NCI-H82 treated with DMSO at 0.1 percent for 48 hours (cell line): ENCODE measurements around the gene APC2.

ENCODE experiments used
- DNase-seq: peaks from one replicate; lab custom pipeline; 2025; ENCODE audit not compliant: unreplicated experiment; lab: John Stamatoyannopoulos, UW

Gene APC2, protein sequence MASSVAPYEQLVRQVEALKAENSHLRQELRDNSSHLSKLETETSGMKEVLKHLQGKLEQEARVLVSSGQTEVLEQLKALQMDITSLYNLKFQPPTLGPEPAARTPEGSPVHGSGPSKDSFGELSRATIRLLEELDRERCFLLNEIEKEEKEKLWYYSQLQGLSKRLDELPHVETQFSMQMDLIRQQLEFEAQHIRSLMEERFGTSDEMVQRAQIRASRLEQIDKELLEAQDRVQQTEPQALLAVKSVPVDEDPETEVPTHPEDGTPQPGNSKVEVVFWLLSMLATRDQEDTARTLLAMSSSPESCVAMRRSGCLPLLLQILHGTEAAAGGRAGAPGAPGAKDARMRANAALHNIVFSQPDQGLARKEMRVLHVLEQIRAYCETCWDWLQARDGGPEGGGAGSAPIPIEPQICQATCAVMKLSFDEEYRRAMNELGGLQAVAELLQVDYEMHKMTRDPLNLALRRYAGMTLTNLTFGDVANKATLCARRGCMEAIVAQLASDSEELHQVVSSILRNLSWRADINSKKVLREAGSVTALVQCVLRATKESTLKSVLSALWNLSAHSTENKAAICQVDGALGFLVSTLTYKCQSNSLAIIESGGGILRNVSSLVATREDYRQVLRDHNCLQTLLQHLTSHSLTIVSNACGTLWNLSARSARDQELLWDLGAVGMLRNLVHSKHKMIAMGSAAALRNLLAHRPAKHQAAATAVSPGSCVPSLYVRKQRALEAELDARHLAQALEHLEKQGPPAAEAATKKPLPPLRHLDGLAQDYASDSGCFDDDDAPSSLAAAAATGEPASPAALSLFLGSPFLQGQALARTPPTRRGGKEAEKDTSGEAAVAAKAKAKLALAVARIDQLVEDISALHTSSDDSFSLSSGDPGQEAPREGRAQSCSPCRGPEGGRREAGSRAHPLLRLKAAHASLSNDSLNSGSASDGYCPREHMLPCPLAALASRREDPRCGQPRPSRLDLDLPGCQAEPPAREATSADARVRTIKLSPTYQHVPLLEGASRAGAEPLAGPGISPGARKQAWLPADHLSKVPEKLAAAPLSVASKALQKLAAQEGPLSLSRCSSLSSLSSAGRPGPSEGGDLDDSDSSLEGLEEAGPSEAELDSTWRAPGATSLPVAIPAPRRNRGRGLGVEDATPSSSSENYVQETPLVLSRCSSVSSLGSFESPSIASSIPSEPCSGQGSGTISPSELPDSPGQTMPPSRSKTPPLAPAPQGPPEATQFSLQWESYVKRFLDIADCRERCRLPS (N-terminal part only)

DNA sequence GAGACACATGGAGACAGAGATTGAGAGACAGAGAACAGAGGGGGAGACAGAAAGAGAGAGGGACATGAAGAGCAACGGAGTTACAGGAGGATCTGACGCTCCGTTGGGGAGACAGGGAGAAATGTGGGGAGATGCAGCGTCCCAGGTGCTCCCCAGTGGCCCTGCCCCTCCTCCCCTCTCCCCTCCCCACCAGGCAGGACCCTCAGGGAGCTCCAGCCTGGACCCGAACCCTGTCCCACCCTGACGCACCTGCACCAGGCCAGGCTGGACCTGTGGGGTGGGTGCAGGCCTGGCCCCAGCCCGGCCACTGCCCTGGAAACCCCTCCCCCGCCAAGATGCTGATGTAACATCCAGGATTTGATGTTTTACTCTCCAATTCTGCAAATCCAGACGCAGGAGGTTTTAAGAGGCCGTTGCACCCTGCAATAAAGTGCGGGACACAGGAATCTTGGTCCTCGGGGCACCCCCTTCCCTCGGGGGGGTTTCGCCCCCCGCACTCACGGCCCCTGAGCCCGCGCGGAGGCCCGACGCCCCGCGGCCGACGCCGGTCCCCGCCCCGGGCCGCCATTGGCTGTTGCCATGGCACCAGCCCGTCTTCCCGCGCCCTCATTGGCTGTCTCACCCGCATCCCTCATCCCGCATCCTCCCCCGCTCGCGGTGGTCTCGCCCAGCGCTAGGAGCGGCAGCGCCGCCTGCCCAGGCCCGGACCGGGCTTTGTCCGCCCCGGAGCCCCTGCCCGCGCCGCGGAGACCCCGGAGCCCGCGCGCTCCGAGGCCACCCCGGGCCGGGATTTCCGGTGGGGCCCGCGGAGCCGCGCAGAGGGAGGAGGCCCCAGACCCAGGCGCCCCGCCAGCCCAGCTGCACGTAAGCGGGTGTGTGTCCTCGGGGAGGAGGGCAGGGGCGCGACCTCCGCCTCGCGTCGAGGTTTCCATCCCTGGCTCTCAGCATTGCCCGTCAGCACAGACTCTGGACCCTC lies at the start of gene APC2:
Gene APC2 (plus strand): TSS at position 655 of the 976 bp plus-strand sequence. CDS start 2,881 bp downstream, outside the sequence.
- DNase-seq, result peak; percentile 10

DNA sequence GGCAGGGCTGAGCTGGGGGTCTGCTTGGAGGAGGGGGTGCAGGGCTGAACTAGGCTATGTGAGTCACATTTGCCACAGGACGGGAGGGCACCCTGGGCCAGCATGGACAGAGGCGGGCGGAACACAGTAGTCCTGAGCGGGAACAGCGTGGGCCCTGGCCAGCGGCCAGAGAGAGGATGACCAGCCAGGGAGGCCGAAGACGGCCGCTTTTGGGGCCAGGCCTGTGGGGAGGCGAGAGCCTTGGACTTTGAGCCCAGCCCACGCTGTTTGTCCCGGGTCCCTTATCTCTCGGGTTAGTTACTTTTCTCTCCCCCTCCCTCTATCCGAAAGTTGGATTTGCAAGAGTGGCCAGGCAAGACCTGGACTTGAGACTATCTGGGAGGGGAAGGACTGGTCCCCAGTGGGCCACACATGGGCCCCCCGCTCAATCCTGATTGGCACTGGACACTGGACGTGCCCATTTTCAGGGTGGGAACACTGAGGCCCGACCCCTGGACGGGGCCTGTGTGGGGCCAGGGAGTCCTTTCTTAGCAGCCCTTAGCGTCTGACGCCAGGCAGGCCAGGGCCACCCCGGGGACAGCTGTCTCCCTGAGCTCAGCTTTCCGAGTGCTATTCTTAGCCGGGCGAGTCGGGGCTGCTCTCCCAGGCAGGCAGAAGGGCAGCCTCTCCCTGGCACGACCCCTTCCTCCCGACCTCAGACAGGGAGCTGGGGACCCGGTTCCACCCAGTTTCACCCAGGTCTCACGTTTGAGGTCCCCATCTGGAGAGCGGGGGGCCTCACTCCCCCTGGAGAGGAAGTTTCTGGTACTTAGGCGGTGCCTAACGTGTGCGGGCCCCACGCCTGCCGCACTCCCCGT lies 49.4 kb upstream of the APC2 start:
- no peak for DNase-seq

DNA sequence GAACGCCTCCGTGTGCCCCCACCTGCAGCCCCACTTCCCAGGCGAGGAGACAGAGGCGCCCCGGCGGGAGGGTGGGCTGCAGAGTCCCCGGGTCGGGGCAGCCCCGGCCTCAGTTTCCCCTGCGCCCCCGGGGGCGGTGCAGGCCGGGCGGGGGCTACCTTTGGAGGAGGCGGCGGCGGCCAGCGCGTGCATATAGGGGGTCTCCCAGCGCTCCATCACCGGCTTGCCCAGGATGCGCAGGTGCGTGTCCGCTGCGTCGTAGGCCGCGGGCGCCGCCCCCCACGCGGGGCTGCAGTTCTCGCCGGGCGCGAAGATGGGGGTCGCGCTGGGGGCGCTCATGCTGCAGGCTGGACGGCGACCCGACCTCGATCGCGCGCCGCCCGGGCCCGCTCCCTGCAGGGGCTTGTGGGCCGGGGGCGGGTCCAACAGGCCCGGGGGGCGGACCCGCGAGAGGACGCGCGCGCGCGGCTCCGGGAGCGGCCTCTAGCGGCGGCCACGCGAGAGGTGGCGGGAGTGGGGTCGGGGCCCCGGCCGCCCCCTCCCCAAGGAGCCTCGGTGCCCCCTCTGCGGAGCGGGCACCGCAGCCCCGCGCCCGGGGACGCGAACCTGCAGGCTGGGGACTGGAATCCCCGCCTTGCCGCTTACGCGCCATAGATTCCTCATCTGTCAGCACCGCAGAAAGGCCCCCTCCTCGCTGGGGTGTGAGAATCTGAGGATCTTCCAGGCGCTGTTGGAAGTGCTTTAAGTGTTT lies 48.6 kb upstream of the APC2 start, which contains the start of gene GAMT:
Gene GAMT (minus strand): TSS at position 405 of the 751 bp plus-strand sequence. CDS start 66 bp downstream, at position 339.
- no peak for DNase-seq

DNA sequence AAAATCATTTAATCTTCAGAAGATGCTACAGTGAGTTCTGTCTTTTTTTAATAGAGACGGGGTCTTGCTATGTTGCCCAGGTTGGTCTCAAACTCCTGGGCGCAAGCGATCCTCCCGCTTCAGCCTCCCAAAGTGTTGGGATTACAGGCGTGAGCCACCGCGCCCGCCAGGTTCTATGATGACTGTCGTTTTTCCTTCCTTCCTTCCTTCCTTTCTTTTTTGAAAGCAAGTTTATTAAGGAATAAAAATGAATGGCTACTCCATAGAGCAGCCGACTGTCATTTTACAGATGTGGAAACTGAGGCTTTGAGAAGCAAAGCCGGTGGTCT lies 48.1 kb upstream of the APC2 start:
- DNase-seq, result no peak

DNA sequence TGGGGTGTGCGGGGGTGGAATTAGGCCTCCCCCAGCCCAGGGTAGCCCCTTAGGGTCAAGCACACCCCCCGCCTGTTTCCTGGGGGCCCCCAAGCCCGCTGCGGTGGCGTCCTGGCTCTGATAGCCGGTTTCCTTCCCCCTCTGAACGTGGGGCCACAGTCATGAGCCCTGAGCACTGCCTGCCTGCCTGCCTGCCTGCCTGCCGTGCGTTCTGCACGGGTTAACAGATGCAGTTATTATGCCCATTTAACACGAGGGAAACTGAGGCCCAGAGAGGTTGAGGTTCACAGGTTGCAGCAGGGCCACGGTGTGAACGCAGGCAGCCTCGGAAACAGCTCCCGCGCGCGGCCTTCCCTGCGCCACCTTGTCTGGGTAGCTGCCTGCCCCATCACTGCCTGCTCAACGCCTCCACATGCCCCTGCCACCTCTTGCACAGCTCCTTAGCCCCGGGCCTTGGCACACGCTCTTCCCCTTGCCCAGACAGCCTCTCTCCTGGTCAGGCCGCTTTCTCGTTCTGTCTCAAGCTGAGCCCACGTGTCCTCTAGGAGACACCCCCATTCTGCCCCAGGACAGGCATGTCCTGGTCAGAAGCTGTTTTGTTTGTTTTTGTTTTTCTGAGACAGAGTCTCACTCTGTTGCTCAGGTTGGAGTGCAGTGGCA lies 47.4 kb upstream of the APC2 start:
- no peak for DNase-seq

DNA sequence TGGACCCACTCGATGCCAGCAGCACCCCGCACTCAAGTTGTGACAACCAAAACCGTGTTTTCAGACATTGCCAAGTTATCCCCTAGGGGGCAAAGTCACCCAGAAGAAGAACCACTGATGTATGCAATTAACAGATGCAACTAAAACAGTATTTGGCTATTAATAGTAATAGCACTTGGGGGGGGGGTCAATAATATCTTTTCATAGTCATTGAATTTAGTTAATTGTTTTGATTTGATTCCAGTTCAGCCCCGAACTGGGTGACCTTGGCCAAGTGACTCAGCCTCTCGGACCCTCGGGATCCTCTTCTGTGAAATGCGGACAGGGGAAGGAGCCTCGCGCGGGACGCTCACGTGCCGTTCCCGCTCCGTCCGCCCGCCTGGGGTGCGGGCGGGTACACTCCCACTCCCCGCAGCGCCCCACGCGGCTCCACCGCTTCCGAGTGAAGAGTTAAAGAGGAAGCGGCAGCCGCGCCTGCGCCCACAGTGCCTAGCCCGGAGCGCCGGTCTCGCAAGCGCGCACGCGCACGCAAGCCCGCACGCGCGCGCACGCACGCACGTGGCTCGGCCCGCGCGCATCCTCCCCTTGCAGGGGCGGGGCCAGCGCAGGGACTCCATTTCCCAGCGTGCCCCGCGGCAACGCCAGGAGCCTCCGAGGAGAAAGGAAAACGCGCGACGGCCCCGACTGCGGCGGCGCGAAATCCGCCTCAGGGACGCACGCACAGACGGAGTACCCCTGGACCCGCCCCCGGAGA lies 43.0 kb upstream of the APC2 start:
- DNase-seq, result peak; percentile 65

DNA sequence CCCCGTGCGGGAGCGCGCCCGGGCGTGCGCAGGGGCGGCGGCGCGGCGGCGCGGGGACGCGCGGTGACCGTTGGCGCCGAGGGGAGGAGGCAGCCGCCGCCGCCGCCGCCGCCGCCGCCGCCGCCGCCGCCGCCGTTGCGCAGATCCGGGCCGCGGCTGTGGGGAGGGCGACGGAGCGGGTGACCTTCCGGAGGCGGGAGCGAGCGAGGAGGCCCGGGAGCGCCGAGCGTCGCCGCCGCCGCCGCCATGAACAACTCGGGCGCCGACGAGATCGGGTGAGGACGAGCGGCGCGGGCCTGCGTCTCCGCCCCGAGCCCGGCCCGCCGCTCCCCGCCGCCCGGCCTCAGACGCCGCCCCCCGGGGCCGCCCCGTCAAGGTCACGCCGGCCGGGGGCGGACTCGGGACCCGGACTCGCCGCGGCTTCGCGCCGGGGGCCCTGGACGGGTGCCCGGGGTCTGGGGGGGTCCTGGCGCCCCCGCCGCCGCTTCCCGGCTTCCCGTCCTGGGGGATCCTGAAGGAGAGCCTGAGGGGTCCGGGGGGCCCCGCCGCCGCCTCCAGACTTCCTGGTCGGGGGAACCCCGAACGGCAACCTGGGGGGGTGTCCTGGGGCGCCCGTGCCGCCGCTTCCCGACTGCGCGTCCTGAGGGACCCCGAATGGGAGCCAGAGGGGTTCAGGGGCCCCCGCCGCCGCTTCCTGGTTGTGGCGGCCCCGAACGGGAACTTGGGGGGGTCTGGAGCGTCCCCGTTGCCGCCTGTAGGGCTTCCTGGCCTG lies 42.2 kb upstream of the APC2 start, which contains the start of gene DAZAP1:
Gene DAZAP1 (plus strand): TSS at position 59 of the 772 bp plus-strand sequence. CDS start 188 bp downstream, at position 247.
- DNase-seq, result no peak

DNA sequence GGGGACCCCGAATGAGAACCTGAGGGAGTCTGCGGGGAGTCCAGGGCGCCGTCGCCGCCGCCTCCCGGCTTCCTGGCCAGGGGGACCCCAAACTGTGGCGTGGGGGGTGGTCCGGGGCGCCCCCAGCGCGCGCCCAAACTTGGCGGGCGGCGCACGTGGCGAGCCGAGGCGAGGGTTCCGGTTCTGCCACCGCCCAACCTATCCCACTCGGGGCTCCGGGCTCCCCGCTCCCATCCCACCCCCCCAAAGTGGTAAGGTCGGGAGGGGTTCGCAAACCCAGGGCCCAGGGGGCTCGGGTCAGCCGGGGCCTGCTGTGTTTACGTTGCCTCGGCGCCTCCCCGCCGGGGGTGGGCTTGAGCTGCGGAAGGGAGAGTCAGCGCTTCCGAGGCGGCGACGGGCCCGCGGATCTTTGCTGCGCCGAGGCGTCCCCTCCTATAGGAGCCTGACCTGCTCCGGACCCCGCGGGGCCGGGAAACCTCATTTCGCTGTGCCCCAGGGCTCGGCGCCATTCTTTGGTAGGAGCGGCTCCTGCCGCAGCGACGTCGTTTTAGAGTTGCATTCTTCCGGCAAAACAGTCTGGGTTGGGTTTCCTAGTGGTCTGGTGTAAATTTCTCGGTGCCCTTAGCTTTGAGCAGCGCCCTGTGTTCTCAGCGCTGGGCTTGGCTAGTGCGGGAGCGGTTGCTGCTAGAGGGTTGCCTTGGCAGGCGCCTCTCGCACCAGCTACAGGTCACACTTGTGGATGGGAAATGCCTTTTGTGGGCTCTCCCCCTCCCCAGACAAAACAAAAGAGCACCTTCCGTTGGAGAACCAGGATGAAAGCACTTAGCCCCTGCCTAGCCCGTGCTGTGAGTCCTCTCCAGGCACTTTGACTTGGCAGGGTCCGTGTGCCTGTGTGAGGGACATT lies 41.4 kb upstream of the APC2 start:
- no peak for DNase-seq

DNA sequence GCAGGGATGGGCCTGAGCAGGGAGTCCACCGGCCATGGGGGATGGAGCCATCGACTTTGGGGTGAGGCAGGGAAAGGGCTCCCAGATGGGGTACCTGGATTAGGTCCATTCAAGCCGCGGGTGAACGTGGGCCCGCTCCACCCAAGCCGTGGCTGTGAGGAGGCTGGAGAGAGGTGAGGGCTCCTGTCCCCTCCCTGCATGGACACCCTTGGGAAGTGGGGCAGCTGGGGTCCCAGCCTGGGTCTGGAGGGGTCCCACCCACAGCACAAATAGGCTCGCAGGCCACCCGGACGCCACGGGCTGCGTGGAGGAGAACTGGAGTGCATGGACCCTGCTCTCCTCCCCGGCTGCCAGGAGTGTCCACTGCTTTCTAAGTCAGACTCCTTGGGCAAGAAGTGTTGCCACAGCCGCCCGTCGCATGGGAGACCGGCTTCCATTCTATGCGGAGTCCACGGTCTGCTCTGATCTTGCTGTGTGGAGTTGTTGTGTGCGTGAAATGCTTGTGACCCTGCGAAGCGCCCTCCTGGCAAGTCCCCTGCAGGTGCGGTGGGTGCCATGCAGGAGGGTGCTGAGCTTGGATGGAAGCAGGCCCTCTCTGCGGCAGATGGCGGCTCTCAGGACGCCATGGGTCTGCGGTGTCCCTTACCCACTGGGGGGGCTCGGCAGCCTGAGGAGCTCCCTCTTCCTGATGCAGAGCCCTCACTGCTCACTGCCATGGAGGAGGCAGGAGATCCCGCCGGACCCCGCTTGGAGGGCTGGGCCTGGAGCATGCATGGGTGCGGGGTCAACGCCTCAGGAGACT lies 40.5 kb upstream of the APC2 start:
- no peak for DNase-seq

DNA sequence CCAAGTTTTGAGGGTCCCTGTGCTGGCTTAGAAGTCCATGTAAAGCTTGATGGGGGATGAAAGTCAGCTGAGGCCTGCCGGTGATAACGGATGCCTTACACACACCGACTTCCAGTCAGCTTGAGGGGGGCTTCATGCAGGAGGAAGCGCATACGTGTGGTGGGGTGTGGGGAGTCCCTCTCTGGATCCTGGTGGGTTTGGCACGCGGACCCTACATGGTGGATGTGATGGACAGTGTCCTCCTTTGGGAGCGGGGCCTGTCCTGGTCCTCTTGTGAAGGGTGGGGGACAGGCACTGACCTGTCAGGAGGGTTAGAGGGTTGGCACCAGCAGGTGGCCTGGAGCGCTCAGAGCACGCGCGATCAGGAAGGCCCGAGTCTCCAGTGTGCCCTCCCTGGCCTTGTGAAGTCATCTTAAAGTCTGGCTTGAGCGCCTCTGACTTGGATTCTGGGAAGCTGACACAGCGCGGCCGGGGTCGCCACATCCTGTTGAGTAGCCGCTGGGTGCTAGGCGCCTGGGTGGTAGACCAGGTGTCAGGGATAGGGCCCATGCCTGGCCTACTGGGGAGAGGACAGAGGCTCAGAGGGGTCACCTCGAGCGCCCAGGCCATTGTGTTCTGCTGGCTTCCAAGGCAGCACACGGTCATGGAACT lies 39.7 kb upstream of the APC2 start:
- no peak for DNase-seq

DNA sequence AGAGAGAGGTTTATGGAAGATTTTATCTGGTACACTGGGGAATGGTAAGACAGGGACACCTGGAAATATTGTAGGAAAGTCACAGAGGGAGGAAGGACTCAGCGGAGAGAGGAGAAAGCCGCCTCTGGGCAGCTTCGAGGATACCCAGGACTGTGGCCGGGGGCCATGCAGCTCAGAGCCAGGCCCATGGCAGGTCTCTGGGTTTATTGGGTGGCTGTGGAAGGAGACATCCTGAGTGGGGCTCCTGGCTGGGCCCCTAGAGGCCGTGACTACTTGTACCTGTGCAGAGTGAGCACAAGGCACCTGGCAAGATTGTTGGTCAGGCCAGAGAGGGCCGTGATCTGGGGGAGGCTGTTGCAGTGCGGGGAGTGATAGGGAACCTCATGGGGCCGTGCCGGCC lies 39.1 kb upstream of the APC2 start:
- no peak for DNase-seq

DNA sequence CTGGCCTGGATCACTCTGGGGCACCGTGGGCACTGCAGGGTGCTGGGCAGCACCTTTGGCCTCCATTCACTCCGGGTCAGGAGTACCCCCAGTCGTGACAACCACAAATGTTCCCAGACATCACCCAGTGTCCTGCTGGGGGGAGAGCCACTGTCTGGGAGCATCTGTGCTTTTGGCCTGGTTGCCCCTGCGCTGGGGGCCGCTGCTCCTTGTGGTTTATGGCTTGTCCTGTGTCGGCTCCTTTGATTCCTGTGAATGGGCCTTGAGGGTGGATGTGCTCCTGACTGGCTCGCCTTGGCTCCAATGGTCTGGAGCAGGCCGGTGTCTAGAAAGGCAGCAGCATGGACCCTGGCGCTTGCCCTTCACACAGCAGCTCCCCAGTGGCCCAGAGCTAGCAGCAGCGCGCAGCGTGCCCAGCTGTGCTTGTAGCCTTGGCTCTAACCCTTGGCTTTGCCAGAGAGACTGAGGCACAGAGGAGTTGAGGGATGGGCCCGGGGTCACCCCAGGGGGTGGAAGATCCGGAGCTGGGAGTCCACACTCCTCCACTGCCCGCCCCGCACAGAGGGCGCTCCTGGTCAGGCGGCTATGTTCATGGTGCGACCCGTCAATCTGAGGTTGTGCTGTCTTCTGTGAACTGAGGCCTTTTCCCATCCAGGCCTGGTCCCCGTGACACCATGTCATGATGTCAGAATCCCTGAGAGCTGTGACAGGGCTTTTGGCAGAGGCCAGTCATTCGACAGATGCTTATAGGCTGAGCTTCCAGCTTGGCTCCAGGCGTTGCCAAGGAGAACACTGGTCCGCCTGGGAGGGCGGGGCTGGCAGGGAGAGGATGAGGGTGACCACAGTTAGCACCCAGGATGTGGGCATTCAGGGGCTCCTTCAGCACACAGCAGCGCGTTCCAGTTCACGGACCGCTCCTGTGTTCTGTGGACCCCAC lies 38.4 kb upstream of the APC2 start:
- DNase-seq, result no peak
